Activated CD8-positive, alpha-beta memory T cell treated with anti-CD3 and anti-CD28 coated beads, Interleukin-2, amount 50 U/mL, for 48 hours (primary cell): Measurements from ENCODE around the gene ZNF600.
"Not testable (repeated sequence)": the region's sequence is repeated elsewhere in the genome, so short reads cannot be mapped to it uniquely, and the experiment has no call there.

ENCODE experiments used
- DNase-seq: peaks from one replicate; pipeline ENCODE4 v3.0.0-alpha.2; 2020

The ZNF600 gene

GRCh38 chr19:52786464-52787354 is at the start of gene ZNF600:
Gene ZNF600 (minus strand): TSS chr19:52786791. CDS start chr19:52778888, 7,903 bp downstream.
- peak; percentile 86 for DNase-seq

GRCh38 chr19:52834289-52834688 is 47.7 kb upstream of the ZNF600 start:
- DNase-seq: not testable (repeated sequence)

GRCh38 chr19:52833541-52833940 is 47.0 kb upstream of the ZNF600 start:
- DNase-seq: not testable (repeated sequence)

GRCh38 chr19:52829866-52830265 is 43.3 kb upstream of the ZNF600 start:
- not testable (repeated sequence) for DNase-seq

GRCh38 chr19:52825765-52826164 is 39.2 kb upstream of the ZNF600 start:
- DNase-seq: no peak

- DNase-seq: no peak
Observed at GRCh38 chr19:52823676-52824075, 37.1 kb upstream of the ZNF600 start.

- DNase-seq: peak; percentile 78
Observed at GRCh38 chr19:52821204-52821960, 34.8 kb upstream of the ZNF600 start, which contains the start of gene ZNF28. Gene ZNF28 (minus strand): TSS chr19:52821633. CDS start chr19:52817958, 3,675 bp downstream.

- DNase-seq: peak; percentile 68
Observed at GRCh38 chr19:52820472-52821203, 34.0 kb upstream of the ZNF600 start.

- no peak for DNase-seq
Observed at GRCh38 chr19:52809801-52810200, 23.2 kb upstream of the ZNF600 start.

GRCh38 chr19:52799950-52800640 is 13.5 kb upstream of the ZNF600 start:
- DNase-seq: not testable (repeated sequence)

- DNase-seq: no peak
Observed at GRCh38 chr19:52789440-52789839, 2.8 kb upstream of the ZNF600 start.

GRCh38 chr19:52786078-52786463 is 520 bp downstream of the ZNF600 start:
- peak; percentile 52 for DNase-seq

GRCh38 chr19:52785506-52785905 is 1.1 kb downstream of the ZNF600 start:
- DNase-seq: no peak

- DNase-seq: not testable (repeated sequence)
Observed at GRCh38 chr19:52782864-52783263, 3.7 kb downstream of the ZNF600 start.

- peak; percentile 51 for DNase-seq
Observed at GRCh38 chr19:52778811-52779210, 7.8 kb downstream of the ZNF600 start.

GRCh38 chr19:52756447-52756846 is 30.1 kb downstream of the ZNF600 start:
- DNase-seq: not testable (repeated sequence)

- no peak for DNase-seq
Observed at GRCh38 chr19:52749780-52750179, 36.8 kb downstream of the ZNF600 start.

GRCh38 chr19:52748336-52748950 is 38.1 kb downstream of the ZNF600 start:
- no peak for DNase-seq

- DNase-seq: not testable (repeated sequence)
Observed at GRCh38 chr19:52745919-52746318, 40.7 kb downstream of the ZNF600 start.

- DNase-seq: no peak
Observed at GRCh38 chr19:52743091-52743490, 43.5 kb downstream of the ZNF600 start.

- no peak for DNase-seq
Observed at GRCh38 chr19:52742516-52742915, 44.1 kb downstream of the ZNF600 start.

GRCh38 chr19:52741951-52742485 is 44.6 kb downstream of the ZNF600 start:
- DNase-seq: no peak
